AG09309 (cell line): ENCODE data around the gene EPAS1.

Experiments used
- DNase-seq: peaks from one replicate; pipeline ENCODE4 v3.0.0-alpha.2; 2010; ENCODE audit warnings: low read depth
- H3K4me3 ChIP-seq: 2 replicates; pipeline ENCODE4 v1.5.1; 2011; ENCODE audit warnings: mild to moderate bottlenecking, low read depth, low read length, moderate library complexity; ENCODE audit not compliant: control insufficient read depth
- TF ChIP-seq, protein P1 (sequence below): IDR thresholded peaks from 2 replicates; pipeline ENCODE4 v1.5.1; 2011; ENCODE audit warnings: mild to moderate bottlenecking, low read depth, low read length, inconsistent platforms; ENCODE audit not compliant: insufficient read depth, control insufficient read depth; ENCODE audit errors: missing control alignments

The EPAS1 gene

GRCh38 chr2:46278952-46279351 lies 18.3 kb upstream of the EPAS1 start:
- TF ChIP-seq, protein P1, sequence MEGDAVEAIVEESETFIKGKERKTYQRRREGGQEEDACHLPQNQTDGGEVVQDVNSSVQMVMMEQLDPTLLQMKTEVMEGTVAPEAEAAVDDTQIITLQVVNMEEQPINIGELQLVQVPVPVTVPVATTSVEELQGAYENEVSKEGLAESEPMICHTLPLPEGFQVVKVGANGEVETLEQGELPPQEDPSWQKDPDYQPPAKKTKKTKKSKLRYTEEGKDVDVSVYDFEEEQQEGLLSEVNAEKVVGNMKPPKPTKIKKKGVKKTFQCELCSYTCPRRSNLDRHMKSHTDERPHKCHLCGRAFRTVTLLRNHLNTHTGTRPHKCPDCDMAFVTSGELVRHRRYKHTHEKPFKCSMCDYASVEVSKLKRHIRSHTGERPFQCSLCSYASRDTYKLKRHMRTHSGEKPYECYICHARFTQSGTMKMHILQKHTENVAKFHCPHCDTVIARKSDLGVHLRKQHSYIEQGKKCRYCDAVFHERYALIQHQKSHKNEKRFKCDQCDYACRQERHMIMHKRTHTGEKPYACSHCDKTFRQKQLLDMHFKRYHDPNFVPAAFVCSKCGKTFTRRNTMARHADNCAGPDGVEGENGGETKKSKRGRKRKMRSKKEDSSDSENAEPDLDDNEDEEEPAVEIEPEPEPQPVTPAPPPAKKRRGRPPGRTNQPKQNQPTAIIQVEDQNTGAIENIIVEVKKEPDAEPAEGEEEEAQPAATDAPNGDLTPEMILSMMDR, result no peak
- no peak for DNase-seq
- no peak overlapping the region for H3K4me3 ChIP-seq

DNA sequence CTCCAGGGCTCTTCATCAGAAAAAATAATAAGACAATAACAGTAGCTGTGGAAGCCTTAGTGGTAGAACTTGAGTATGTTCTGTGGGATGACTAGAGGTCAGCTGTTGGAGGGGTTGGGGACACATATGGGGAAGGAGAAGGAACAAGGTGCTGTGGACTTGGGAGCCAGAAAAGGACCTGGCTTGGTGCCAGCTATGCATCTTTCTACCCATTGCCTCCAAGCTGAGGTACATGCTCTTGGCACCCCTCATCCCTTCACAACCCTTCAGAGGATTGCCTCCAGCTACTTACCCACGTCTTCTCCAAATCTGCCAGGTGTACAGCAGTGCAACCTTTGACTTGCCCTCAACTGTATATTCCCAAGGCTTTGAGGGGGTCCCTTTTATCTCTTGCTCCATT lies 15.3 kb upstream of the EPAS1 start:
- H3K4me3 ChIP-seq, result no peak overlapping the region
- no peak for DNase-seq
- TF ChIP-seq, protein P1, result no peak

DNA sequence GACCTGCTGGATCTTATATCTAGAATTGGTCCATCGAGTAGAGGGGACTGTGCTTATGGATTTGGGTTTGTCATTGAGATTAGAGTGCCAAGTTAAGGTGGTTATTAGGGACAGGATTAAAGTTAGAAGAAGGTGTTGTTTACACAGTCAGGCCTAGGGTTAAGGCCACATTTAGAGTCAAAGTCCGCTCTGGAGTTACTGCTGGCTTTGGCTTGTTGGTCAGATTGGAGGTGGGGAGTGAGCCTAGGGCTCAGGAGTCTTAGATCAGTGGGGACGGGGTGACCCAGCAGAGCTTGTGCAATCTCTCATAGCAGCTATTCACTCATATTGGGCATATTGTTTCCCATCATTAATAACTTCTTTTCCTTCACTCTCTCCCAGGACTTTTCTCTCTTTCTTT lies 13.5 kb upstream of the EPAS1 start:
- no peak for DNase-seq
- TF ChIP-seq, protein P1, result no peak
- no peak overlapping the region for H3K4me3 ChIP-seq

- no peak overlapping the region for H3K4me3 ChIP-seq
- no peak for DNase-seq
- TF ChIP-seq, protein P1, result no peak
These were observed 12.9 kb upstream of the EPAS1 start for GRCh38 chr2:46284260-46284659.

DNA sequence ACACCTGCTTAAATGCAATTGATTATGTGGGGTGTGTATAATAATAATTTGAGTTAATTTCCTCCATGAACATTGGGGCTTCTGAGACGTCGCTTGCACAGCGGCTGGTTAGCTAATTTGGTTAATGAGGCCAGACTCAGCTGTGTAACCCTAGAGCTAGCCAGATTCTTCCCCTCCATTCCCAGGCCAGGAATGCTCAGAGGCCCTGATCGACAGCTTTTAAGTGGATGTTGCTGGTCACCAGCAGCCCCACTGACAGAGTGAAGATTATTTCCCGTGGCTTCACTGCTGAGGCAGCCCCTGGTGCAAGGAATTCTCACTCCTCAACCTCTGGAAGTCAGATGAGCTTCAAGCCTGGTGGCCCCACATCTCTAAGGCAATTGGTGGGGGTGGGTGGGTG lies 12.4 kb upstream of the EPAS1 start:
- TF ChIP-seq, protein P1, result no peak

GRCh38 chr2:46286715-46287114 lies 10.5 kb upstream of the EPAS1 start:
- DNase-seq, result no peak
- TF ChIP-seq, protein P1, result no peak
- H3K4me3 ChIP-seq, result no peak overlapping the region

More for the DNA sequence above, 12.4 kb upstream of the EPAS1 start:
- DNase-seq, result no peak
- no peak overlapping the region for H3K4me3 ChIP-seq

- TF ChIP-seq, protein P1, result no peak
- H3K4me3 ChIP-seq, result no peak overlapping the region
- no peak for DNase-seq
These were observed 7.1 kb upstream of the EPAS1 start for GRCh38 chr2:46290078-46290477.
